H9 (cell line): ENCODE results near the gene PDE4B. TPM values are rescaled to one million over a fixed set of nuclear protein-coding genes. Genes with fewer than 3 reads are reported as not detected.

Source experiments
- DNase-seq: peaks from one replicate; pipeline ENCODE4 v3.0.0-alpha.2; 2017
- H2AFZ ChIP-seq: one replicate; pipeline ENCODE4 v1.6.1; 2013; ENCODE audit warnings: mild to moderate bottlenecking, low read length, control low read depth, moderate library complexity
- H2AK5ac ChIP-seq: 2 replicates; pipeline ENCODE4 v1.6.1; 2013; ENCODE audit warnings: low read length, control low read depth, mixed read lengths; ENCODE audit not compliant: insufficient read length
- H2BK120ac ChIP-seq: one replicate; pipeline ENCODE4 v1.6.1; 2013; ENCODE audit warnings: low read depth, mild to moderate bottlenecking, low read length, control low read depth, inconsistent platforms; ENCODE audit not compliant: poor library complexity, severe bottlenecking
- H2BK12ac ChIP-seq: 2 replicates; pipeline ENCODE4 v1.6.1; 2013; ENCODE audit warnings: low read length, control low read depth, mixed read lengths, low read depth; ENCODE audit not compliant: insufficient read length
- H2BK15ac ChIP-seq: 2 replicates; pipeline ENCODE4 v1.6.1; 2013; ENCODE audit warnings: low read depth, low read length, control low read depth
- H2BK20ac ChIP-seq: one replicate; pipeline ENCODE4 v1.6.1; 2013; ENCODE audit warnings: low read depth, mild to moderate bottlenecking, low read length, control low read depth, inconsistent platforms; ENCODE audit not compliant: poor library complexity, severe bottlenecking
- H2BK5ac ChIP-seq: 2 replicates; pipeline ENCODE4 v1.6.1; 2013; ENCODE audit warnings: low read length, control low read depth, mixed read lengths; ENCODE audit not compliant: insufficient read length
- H3K14ac ChIP-seq: 2 replicates; pipeline ENCODE4 v1.6.1; 2013; ENCODE audit warnings: low read length, control low read depth; ENCODE audit not compliant: insufficient read depth
- H3K18ac ChIP-seq: 2 replicates; pipeline ENCODE4 v1.6.1; 2013; ENCODE audit warnings: low read depth, mild to moderate bottlenecking, mixed read lengths, low read length, control low read depth; ENCODE audit not compliant: insufficient read length
- H3K23ac ChIP-seq: 2 replicates; pipeline ENCODE4 v1.6.1; 2013; ENCODE audit warnings: low read length, control low read depth, mixed read lengths, low read depth; ENCODE audit not compliant: insufficient read length
- H3K23me2 ChIP-seq: 2 replicates; pipeline ENCODE4 v1.6.1; 2013; ENCODE audit warnings: low read depth, mild to moderate bottlenecking, mixed read lengths, low read length, control low read depth; ENCODE audit not compliant: insufficient read length, poor library complexity, severe bottlenecking
- H3K27ac ChIP-seq: 2 replicates; pipeline ENCODE4 v1.5.1; 2013; ENCODE audit warnings: low read length, control low read depth, mixed read lengths, low read depth; ENCODE audit not compliant: insufficient read length
- H3K27me3 ChIP-seq: 2 replicates; pipeline ENCODE4 v1.6.1; 2013; ENCODE audit warnings: low read length, control low read depth, inconsistent platforms; ENCODE audit not compliant: insufficient read depth
- H3K4ac ChIP-seq: 2 replicates; pipeline ENCODE4 v1.6.1; 2013; ENCODE audit warnings: low read depth, mild to moderate bottlenecking, control low read depth, inconsistent platforms, low read length, moderate library complexity
- H3K4me1 ChIP-seq: 2 replicates; pipeline ENCODE4 v1.6.1; 2013; ENCODE audit warnings: low read length, control low read depth, inconsistent platforms; ENCODE audit not compliant: insufficient read depth
- H3K4me2 ChIP-seq: 2 replicates; pipeline ENCODE4 v1.6.1; 2013; ENCODE audit warnings: low read length, control low read depth, mixed read lengths; ENCODE audit not compliant: insufficient read length, insufficient read depth
- H3K56ac ChIP-seq: 2 replicates; pipeline ENCODE4 v1.6.1; 2013; ENCODE audit warnings: low read depth, mild to moderate bottlenecking, mixed read lengths, low read length, control low read depth; ENCODE audit not compliant: insufficient read length
- H3K79me1 ChIP-seq: 2 replicates; pipeline ENCODE4 v1.6.1; 2013; ENCODE audit warnings: low read depth, mild to moderate bottlenecking, moderate library complexity, low read length, control low read depth, inconsistent platforms; ENCODE audit not compliant: insufficient read depth, poor library complexity, severe bottlenecking
- H3K79me2 ChIP-seq: 2 replicates; pipeline ENCODE4 v1.6.1; 2013; ENCODE audit warnings: low read length, control low read depth, inconsistent platforms; ENCODE audit not compliant: insufficient read depth
- H3K9ac ChIP-seq: 2 replicates; pipeline ENCODE4 v1.6.1; 2013; ENCODE audit warnings: low read length, control low read depth, mixed read lengths; ENCODE audit not compliant: insufficient read length; ENCODE audit errors: extremely low read depth
- H3K9me3 ChIP-seq: one replicate; pipeline ENCODE4 v1.6.1; 2013; ENCODE audit warnings: low read depth, low read length, inconsistent platforms; ENCODE audit not compliant: control insufficient read depth
- H3T11ph ChIP-seq: one replicate; pipeline ENCODE4 v1.6.1; 2013; ENCODE audit warnings: mild to moderate bottlenecking, low read length, control low read depth, inconsistent platforms
- H4K20me1 ChIP-seq: one replicate; pipeline ENCODE4 v1.6.1; 2013; ENCODE audit not compliant: control insufficient read depth, insufficient read length, insufficient read depth
- H4K5ac ChIP-seq: 2 replicates; pipeline ENCODE4 v1.6.1; 2013; ENCODE audit warnings: low read depth, mild to moderate bottlenecking, mixed read lengths, low read length, control low read depth; ENCODE audit not compliant: insufficient read length
- H4K8ac ChIP-seq: replicated peaks from 2 replicates; pipeline ENCODE4 v1.6.1; 2013; ENCODE audit warnings: low read length, control low read depth, mixed read lengths, low read depth; ENCODE audit not compliant: insufficient read length
- H4K91ac ChIP-seq: 2 replicates; pipeline ENCODE4 v1.6.1; 2013; ENCODE audit warnings: low read depth, mild to moderate bottlenecking, moderate library complexity, mixed read lengths, low read length, control low read depth; ENCODE audit not compliant: insufficient read length
- H3K27ac Mint-ChIP-seq, 3 experiments: 2 replicates in 2 of 3; 3 replicates in 1 of 3; pipeline ENCODE4 v1.8.0; 2020 to 2021; ENCODE audit warnings: mixed read lengths in 3 of 3, mild to moderate bottlenecking in 1 of 3, moderate library complexity in 1 of 3
- H3K27me3 Mint-ChIP-seq: 2 replicates; pipeline ENCODE4 v1.8.0; 2021; ENCODE audit warnings: low read depth, mild to moderate bottlenecking, moderate library complexity, mixed read lengths
- H3K36me3 Mint-ChIP-seq, 3 experiments: 2 replicates in 2 of 3; 3 replicates in 1 of 3; pipeline ENCODE4 v1.8.0; 2020 to 2021; ENCODE audit warnings: low read depth in 3 of 3, mixed read lengths in 3 of 3; ENCODE audit not compliant: insufficient read depth in 1 of 3
- H3K4me1 Mint-ChIP-seq, 2 experiments: 2 replicates each; pipeline ENCODE4 v1.8.0; 2020; ENCODE audit warnings: mixed read lengths in 2 of 2
- H3K4me3 Mint-ChIP-seq, 2 experiments: 2 replicates in 1 of 2; 3 replicates in 1 of 2; pipeline ENCODE4 v1.8.0; 2020 to 2021; ENCODE audit warnings: mild to moderate bottlenecking in 2 of 2, mixed read lengths in 2 of 2, moderate library complexity in 1 of 2
- H3K9me3 Mint-ChIP-seq, 2 experiments: 2 replicates in 1 of 2; 3 replicates in 1 of 2; pipeline ENCODE4 v1.8.0; 2020; ENCODE audit warnings: mild to moderate bottlenecking in 2 of 2, mixed read lengths in 2 of 2, moderate library complexity in 1 of 2
- CTCF ChIP-seq: fragments of 200-600 bp; sonication (generic); conservative IDR thresholded peaks from 3 replicates; pipeline ENCODE4 v1.8.0; 2021; ENCODE audit warnings: antibody characterized with exemption, mild to moderate bottlenecking
- WGBS: extraction: QIAGEN DNeasy Blood & Tissue Kit; methylation state at CpG from one replicate; pipeline ENCODE4 v1.1.7; 2013; ENCODE audit warnings: missing lambda C conversion rate, low lambda C conversion rate, mixed read lengths; ENCODE audit not compliant: insufficient read length; ENCODE audit errors: extremely low coverage; 5-methylcytosine and 5-hydroxymethylcytosine counted together
- total RNA-seq: library from RNA; stranded (reverse); gene quantifications from 2 replicates; pipeline ENCODE4 v1.2.1, GENCODE V29; 2021

The PDE4B gene
- total RNA-seq, 1 experiment from 2014 or later: 19.8 TPM

- Histone ChIP-seq H3K79me2 (no peaks in the 10 kb centered on the region; the same call in 1 of the 2 replicates), H4K20me1 (no peaks in the 10 kb centered on the region), H3K56ac (no peak overlapping the region), H3K4ac (no peak overlapping the region), H3K4me1 (peaks cover 11% of the 10 kb centered on the region; the same call in 1 of the 2 replicates), H3K23me2 (peaks cover 4% of the 10 kb centered on the region), H3K14ac (no peak overlapping the region), H2BK120ac (no peak overlapping the region), H3T11ph (no peak overlapping the region), H2AFZ (no peak overlapping the region), H3K18ac (no peak overlapping the region), H2BK12ac (no peak overlapping the region), H3K79me1 (no peaks in the 10 kb centered on the region), H4K5ac (no peak overlapping the region), H2BK5ac (no peak overlapping the region), H3K9ac (no peak overlapping the region), H2BK20ac (no peak overlapping the region), H2BK15ac (no peak overlapping the region), H3K4me2 (no peak overlapping the region), H3K27me3 (no peaks in the 10 kb centered on the region), H4K91ac (no peak overlapping the region), H3K9me3 (no peaks in the 10 kb centered on the region), H3K27ac (no peak overlapping the region), H4K8ac (no peak overlapping the region), H3K23ac (no peak overlapping the region), H2AK5ac (no peak overlapping the region)
- Mint-ChIP-seq H3K36me3 (peaks cover 0 to 25% (median 0%) of the 10 kb centered on the region in 3 experiments; a peak in 2 of 7 replicates), H3K4me1 (peaks cover 52 to 56% of the 10 kb centered on the region in 2 experiments), H3K4me3 (no peak overlapping the region), H3K9me3 (no peaks in the 10 kb centered on the region), H3K27me3 (no peaks in the 10 kb centered on the region), H3K27ac (0 out of 7 replicates have a peak overlapping the region, but pooled peaks of 1 of the 3 experiments have one; percentile 35)
- TF ChIP-seq CTCF: no peak
- WGBS: no CpG with 5 or more reads among the region's 3 CpGs
- DNase-seq: no peak
These were observed 564.9 kb downstream of the PDE4B start for GRCh38 chr1:66357478-66358197.
